HCT116 (cell line): ENCODE data around the gene SKI. TPM values are rescaled to one million over a fixed set of nuclear protein-coding genes. Genes with fewer than 3 reads are reported as not detected.

ENCODE experiments used
- ATAC-seq: fragments of 200-7000 bp; cut with Tn5 transposase; 2 replicates; pipeline ENCODE4 v1.9.1; 2020; ENCODE audit warnings: mild to moderate bottlenecking, moderate library complexity
- BruUV-seq: library from RNA; stranded (reverse); fragments of 400-500 nt; replicated peaks from 2 replicates; lab custom pipeline; 2021; lab: Mats Ljungman, UMichigan
- CTCF ChIA-PET: fragments of 300-600 bp; sonication (Branson Sonifier 250); formaldehyde crosslinking; loops from one replicate; lab custom pipeline; 2021; ENCODE audit warnings: antibody characterized with exemption; lab: Charles Lee
- POLR2A ChIA-PET: fragments of 300-600, 350-600 bp; sonication (Branson Sonifier 250); formaldehyde crosslinking; loops from one replicate; lab custom pipeline; 2021; ENCODE audit warnings: antibody characterized with exemption; lab: Charles Lee
- RAD21 ChIA-PET, 2 experiments: fragments of 300-600 bp; sonication (Branson Sonifier 250); formaldehyde crosslinking; loops; one replicate each; lab custom pipeline; 2023; ENCODE audit warnings: low total read pairs in 2 of 2; ENCODE audit not compliant: uncharacterized antibody in 2 of 2, unreplicated experiment in 2 of 2, low non-redundant PET in 1 of 2; lab: Charles Lee
- DNase-seq: peaks from one replicate; pipeline ENCODE4 v3.0.0-alpha.2; 2010; ENCODE audit warnings: low read depth, low spot score
- H2AFZ ChIP-seq: fragments of 200-600 bp; shearing (Covaris generic), sonication (generic); 2 replicates; pipeline ENCODE4 v1.6.1; 2017; ENCODE audit warnings: low read depth, mixed run types, mixed read lengths, antibody characterized with exemption, low read length; ENCODE audit not compliant: poor library complexity, severe bottlenecking
- H3K27ac ChIP-seq: 2 replicates; pipeline ENCODE4 v1.5.1; 2012; ENCODE audit warnings: low read depth, low read length
- H3K27me3 ChIP-seq: fragments of 200-600 bp; sonication (generic); 2 replicates; pipeline ENCODE4 v1.6.1; 2016; ENCODE audit warnings: mixed run types, low read length, mixed read lengths; ENCODE audit not compliant: insufficient read depth
- H3K36me3 ChIP-seq, 2 experiments: fragments of 200-500 bp in 1 of 2; fragments of 200-600 bp in 1 of 2; sonication (Bioruptor generic) in 1 of 2; sonication (generic) in 1 of 2; 2 replicates each; pipeline versions ENCODE4 v1.5.1 to v1.6.1; 2014 to 2016; ENCODE audit warnings: low read length in 2 of 2, inconsistent platforms in 1 of 2, mixed read lengths in 1 of 2, mixed run types in 1 of 2; ENCODE audit not compliant: insufficient read depth in 2 of 2, control insufficient read depth in 1 of 2
- H3K4me1 ChIP-seq, 2 experiments: fragments of 200-600 bp in 1 of 2; sonication (generic) in 1 of 2; 2 replicates each; pipeline versions ENCODE4 v1.5.1 to v1.6.1; 2012 to 2017; ENCODE audit warnings: low read length in 2 of 2, inconsistent platforms in 1 of 2, mild to moderate bottlenecking in 1 of 2, mixed read lengths in 1 of 2, mixed run types in 1 of 2, moderate library complexity in 1 of 2; ENCODE audit not compliant: insufficient read depth in 2 of 2, control insufficient read depth in 1 of 2
- H3K4me2 ChIP-seq: fragments of 200-600 bp; sonication (generic); 2 replicates; pipeline ENCODE4 v1.6.1; 2017; ENCODE audit warnings: mixed run types, low read length, mixed read lengths
- H3K4me3 ChIP-seq, 2 experiments: fragments of 200-600 bp in 1 of 2; sonication (generic) in 1 of 2; replicated peaks in 1 of 2; 2 replicates each; pipeline ENCODE4 v1.5.1; 2011 to 2016; ENCODE audit warnings: low read length in 2 of 2, control low read depth in 1 of 2, low read depth in 1 of 2, mild to moderate bottlenecking in 1 of 2, mixed read lengths in 1 of 2, mixed run types in 1 of 2
- H3K79me2 ChIP-seq: fragments of 200-600 bp; sonication (generic); 2 replicates; pipeline ENCODE4 v1.6.1; 2017; ENCODE audit warnings: mild to moderate bottlenecking, mixed run types, low read length, moderate library complexity, mixed read lengths; ENCODE audit not compliant: insufficient read depth
- H3K9ac ChIP-seq: fragments of 200-600 bp; sonication (generic); 2 replicates; pipeline ENCODE4 v1.6.1; 2016; ENCODE audit warnings: low read length, mixed read lengths
- H3K9me2 ChIP-seq: fragments of 200-600 bp; sonication (generic), shearing (Covaris generic); 2 replicates; pipeline ENCODE4 v1.6.1; 2017; ENCODE audit warnings: mixed run types, mild to moderate bottlenecking, moderate library complexity; ENCODE audit not compliant: insufficient read depth
- H3K9me3 ChIP-seq, 2 experiments: fragments of 200-500 bp in 1 of 2; fragments of 200-600 bp in 1 of 2; sonication (Bioruptor generic) in 1 of 2; sonication (generic) in 1 of 2; 2 replicates each; pipeline ENCODE4 v1.6.1; 2014 to 2017; ENCODE audit warnings: low read length in 2 of 2, mixed read lengths in 2 of 2, inconsistent platforms in 1 of 2, low read depth in 1 of 2, mild to moderate bottlenecking in 1 of 2, mixed run types in 1 of 2, moderate library complexity in 1 of 2; ENCODE audit not compliant: control insufficient read depth in 1 of 2, insufficient read depth in 1 of 2
- H4K20me1 ChIP-seq: fragments of 200-600 bp; sonication (generic), shearing (Covaris generic); 2 replicates; pipeline ENCODE4 v1.6.1; 2017; ENCODE audit warnings: mixed run types, mild to moderate bottlenecking, moderate library complexity; ENCODE audit not compliant: insufficient read depth
- ATF3 ChIP-seq: IDR thresholded peaks from 2 replicates; pipeline ENCODE4 v1.6.1; 2012
- CBX3 ChIP-seq: IDR thresholded peaks from 2 replicates; pipeline ENCODE4 v1.6.1; 2012; ENCODE audit warnings: low read depth
- CEBPB ChIP-seq: IDR thresholded peaks from 2 replicates; pipeline ENCODE4 v1.6.1; 2012; ENCODE audit warnings: low read depth
- CTCF ChIP-seq, 3 experiments: fragments of 200-600 bp in 1 of 3; sonication (generic) in 1 of 3; IDR thresholded peaks in 2 of 3; conservative IDR thresholded peaks in 1 of 3; 2 replicates each; pipeline ENCODE4 v1.5.1; 2012 to 2017; ENCODE audit warnings: low read depth in 2 of 3, low read length in 2 of 3, antibody characterized with exemption in 1 of 3, borderline replicate concordance in 1 of 3, control low read depth in 1 of 3, mild to moderate bottlenecking in 1 of 3, mixed read lengths in 1 of 3, mixed run types in 1 of 3, moderate library complexity in 1 of 3; ENCODE audit not compliant: insufficient read depth in 1 of 3
- EGR1 ChIP-seq: IDR thresholded peaks from 2 replicates; pipeline ENCODE4 v1.6.1; 2012; ENCODE audit warnings: low read depth
- ELF1 ChIP-seq: IDR thresholded peaks from 2 replicates; pipeline ENCODE4 v1.6.1; 2012; ENCODE audit warnings: low read depth, borderline replicate concordance
- FOSL1 ChIP-seq: IDR thresholded peaks from 2 replicates; pipeline ENCODE4 v1.6.1; 2012; ENCODE audit warnings: low read depth
- JUND ChIP-seq: IDR thresholded peaks from 2 replicates; pipeline ENCODE4 v1.6.1; 2012
- MAX ChIP-seq: IDR thresholded peaks from 2 replicates; pipeline ENCODE4 v1.6.1; 2012
- POLR2A ChIP-seq: IDR thresholded peaks from 2 replicates; pipeline ENCODE4 v1.7.0; 2011; ENCODE audit warnings: borderline replicate concordance; ENCODE audit not compliant: insufficient read depth, insufficient read length; ENCODE audit errors: extremely low read depth
- POLR2AphosphoS5 ChIP-seq: IDR thresholded peaks from 2 replicates; pipeline ENCODE4 v1.6.1; 2011; ENCODE audit warnings: mild to moderate bottlenecking, low read depth, low read length, moderate library complexity
- RAD21 ChIP-seq: IDR thresholded peaks from 2 replicates; pipeline ENCODE4 v1.6.1; 2012; ENCODE audit warnings: low read depth, mild to moderate bottlenecking
- SIN3A ChIP-seq: IDR thresholded peaks from 2 replicates; pipeline ENCODE4 v1.6.1; 2012; ENCODE audit warnings: low read depth
- SP1 ChIP-seq: IDR thresholded peaks from 2 replicates; pipeline ENCODE4 v1.6.1; 2012; ENCODE audit warnings: low read depth
- SRF ChIP-seq: IDR thresholded peaks from 2 replicates; pipeline ENCODE4 v1.6.1; 2012; ENCODE audit warnings: low read depth
- YY1 ChIP-seq: IDR thresholded peaks from 2 replicates; pipeline ENCODE4 v1.6.1; 2011; ENCODE audit warnings: low read length, low read depth, moderate library complexity, mild to moderate bottlenecking; ENCODE audit not compliant: insufficient replicate concordance; ENCODE audit errors: extremely low read depth
- ZFX ChIP-seq: fragments of 450-650 bp; IDR thresholded peaks from 2 replicates; pipeline ENCODE4 v1.6.1; 2017
- ZNF274 ChIP-seq: fragments of 200-500 bp; sonication (Bioruptor generic); IDR thresholded peaks from 2 replicates; pipeline ENCODE4 v1.6.1; 2014; ENCODE audit warnings: mild to moderate bottlenecking, low read depth, low read length, inconsistent platforms
- intact Hi-C: fragments of 100-400 bp; cut with micrococcal nuclease; formaldehyde crosslinking; loops from 2 replicates; pipeline ENCODE4 v1.10.0; 2022
- total RNA-seq: library from RNA; stranded (reverse); gene quantifications from one replicate; pipeline ENCODE4 v1.2.1, GENCODE V29; 2021; ENCODE audit not compliant: unreplicated experiment

Gene SKI
- total RNA-seq, 1 experiment from 2014 or later, result 56.2 TPM

GRCh38 chr1:2251363-2251762, 23.2 kb downstream of the SKI start:
- no peak for DNase-seq
- TF ChIP-seq SP1, result no peak
- TF ChIP-seq ELF1, result no peak
- TF ChIP-seq RAD21, result no peak
- TF ChIP-seq JUND, result no peak
- TF ChIP-seq EGR1, result no peak
- TF ChIP-seq ATF3, result no peak
- TF ChIP-seq YY1, result no peak
- no peak for TF ChIP-seq CTCF (IDR thresholded peaks at IDR 0.05 in 2 of 3, conservative IDR thresholded peaks at IDR 0.05 in 1 of 3; ENCODE audit: borderline replicate concordance in 1 of 3, insufficient read depth in 1 of 3, low read depth in 2 of 3, low read length in 2 of 3)
- no peak for TF ChIP-seq ZFX
- TF ChIP-seq CEBPB, result no peak
- TF ChIP-seq MAX, result no peak
- TF ChIP-seq CBX3, result no peak
- TF ChIP-seq POLR2AphosphoS5, result no peak
- TF ChIP-seq FOSL1, result no peak
- TF ChIP-seq SRF, result no peak
- TF ChIP-seq SIN3A, result no peak
- no peak for TF ChIP-seq ZNF274
- TF ChIP-seq POLR2A, result no peak
- CTCF ChIA-PET, result no interaction called here
- H2AFZ ChIP-seq, result no peak overlapping the region
- no peak overlapping the region for H3K9ac ChIP-seq
- H3K4me3 ChIP-seq, result no peak overlapping the region
- H3K4me2 ChIP-seq, result no peak overlapping the region
- no TSS peak for BruUV-seq
- no peak for ATAC-seq
- no peaks in the 10 kb centered on the region for H3K9me2 ChIP-seq
- RAD21 ChIA-PET, result no interaction called here
- H3K4me1 ChIP-seq, result peaks cover 0 to 26% of the 10 kb centered on the region in 2 experiments; a peak in 1 of 4 replicates
- H3K27ac ChIP-seq, result no peak overlapping the region
- POLR2A ChIA-PET, result no interaction called here
- peaks cover 0 to 7% of the 10 kb centered on the region in 2 experiments; a peak in 1 of 4 replicates for H3K9me3 ChIP-seq
- H3K27me3 ChIP-seq, result no peaks in the 10 kb centered on the region
- peaks cover 0 to 22% of the 10 kb centered on the region in 2 experiments; a peak in 1 of 4 replicates for H3K36me3 ChIP-seq
- intact Hi-C loops, result no loop called here
- peaks cover 4% of the 10 kb centered on the region; the same call in 1 of the 2 replicates for H4K20me1 ChIP-seq
- H3K79me2 ChIP-seq, result peaks cover 100% of the 10 kb centered on the region
